GM20000 (cell line): Measurements from ENCODE around the gene DPP4.

Source experiments
- DNase-seq: peaks from one replicate; pipeline ENCODE4 v3.0.0; 2012; ENCODE audit warnings: low spot score
- TF ChIP-seq, protein P1 (sequence below): IDR thresholded peaks from 2 replicates; pipeline ENCODE4 v1.5.1; 2012; ENCODE audit warnings: mild to moderate bottlenecking, control low read depth; ENCODE audit errors: extremely low read depth, missing control alignments

Gene DPP4

GRCh38 chr2:162014751-162015150, 59.3 kb downstream of the DPP4 start:
- no peak for DNase-seq
- TF ChIP-seq, protein P1, sequence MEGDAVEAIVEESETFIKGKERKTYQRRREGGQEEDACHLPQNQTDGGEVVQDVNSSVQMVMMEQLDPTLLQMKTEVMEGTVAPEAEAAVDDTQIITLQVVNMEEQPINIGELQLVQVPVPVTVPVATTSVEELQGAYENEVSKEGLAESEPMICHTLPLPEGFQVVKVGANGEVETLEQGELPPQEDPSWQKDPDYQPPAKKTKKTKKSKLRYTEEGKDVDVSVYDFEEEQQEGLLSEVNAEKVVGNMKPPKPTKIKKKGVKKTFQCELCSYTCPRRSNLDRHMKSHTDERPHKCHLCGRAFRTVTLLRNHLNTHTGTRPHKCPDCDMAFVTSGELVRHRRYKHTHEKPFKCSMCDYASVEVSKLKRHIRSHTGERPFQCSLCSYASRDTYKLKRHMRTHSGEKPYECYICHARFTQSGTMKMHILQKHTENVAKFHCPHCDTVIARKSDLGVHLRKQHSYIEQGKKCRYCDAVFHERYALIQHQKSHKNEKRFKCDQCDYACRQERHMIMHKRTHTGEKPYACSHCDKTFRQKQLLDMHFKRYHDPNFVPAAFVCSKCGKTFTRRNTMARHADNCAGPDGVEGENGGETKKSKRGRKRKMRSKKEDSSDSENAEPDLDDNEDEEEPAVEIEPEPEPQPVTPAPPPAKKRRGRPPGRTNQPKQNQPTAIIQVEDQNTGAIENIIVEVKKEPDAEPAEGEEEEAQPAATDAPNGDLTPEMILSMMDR, result no peak

- TF ChIP-seq, protein P1, result no peak
- DNase-seq, result no peak
Observed at GRCh38 chr2:162013514-162014475, 60.2 kb downstream of the DPP4 start.

DNA sequence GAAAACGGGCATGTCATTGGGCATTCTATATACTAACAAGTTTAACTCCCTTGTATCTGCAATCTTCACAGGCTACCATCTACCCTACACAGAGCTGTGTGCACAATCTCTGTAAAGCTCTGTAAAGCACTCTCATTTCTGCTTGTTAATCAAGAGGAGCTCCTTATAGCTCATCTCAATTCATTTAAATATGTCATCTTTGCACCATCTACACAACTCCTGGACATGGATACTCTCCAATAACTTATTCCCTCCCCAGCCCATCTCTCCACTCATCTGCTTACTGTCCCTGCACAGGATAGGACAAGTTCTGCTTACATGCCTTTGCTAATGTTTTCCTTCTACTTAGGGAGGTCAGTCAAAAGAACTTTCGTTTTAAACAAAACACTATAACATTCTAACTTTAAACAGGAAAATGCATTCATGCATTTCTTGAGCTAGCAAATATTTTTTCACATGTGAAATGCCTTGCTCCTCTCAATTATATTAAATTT, 61.4 kb downstream of the DPP4 start:
- no peak for DNase-seq

DNA sequence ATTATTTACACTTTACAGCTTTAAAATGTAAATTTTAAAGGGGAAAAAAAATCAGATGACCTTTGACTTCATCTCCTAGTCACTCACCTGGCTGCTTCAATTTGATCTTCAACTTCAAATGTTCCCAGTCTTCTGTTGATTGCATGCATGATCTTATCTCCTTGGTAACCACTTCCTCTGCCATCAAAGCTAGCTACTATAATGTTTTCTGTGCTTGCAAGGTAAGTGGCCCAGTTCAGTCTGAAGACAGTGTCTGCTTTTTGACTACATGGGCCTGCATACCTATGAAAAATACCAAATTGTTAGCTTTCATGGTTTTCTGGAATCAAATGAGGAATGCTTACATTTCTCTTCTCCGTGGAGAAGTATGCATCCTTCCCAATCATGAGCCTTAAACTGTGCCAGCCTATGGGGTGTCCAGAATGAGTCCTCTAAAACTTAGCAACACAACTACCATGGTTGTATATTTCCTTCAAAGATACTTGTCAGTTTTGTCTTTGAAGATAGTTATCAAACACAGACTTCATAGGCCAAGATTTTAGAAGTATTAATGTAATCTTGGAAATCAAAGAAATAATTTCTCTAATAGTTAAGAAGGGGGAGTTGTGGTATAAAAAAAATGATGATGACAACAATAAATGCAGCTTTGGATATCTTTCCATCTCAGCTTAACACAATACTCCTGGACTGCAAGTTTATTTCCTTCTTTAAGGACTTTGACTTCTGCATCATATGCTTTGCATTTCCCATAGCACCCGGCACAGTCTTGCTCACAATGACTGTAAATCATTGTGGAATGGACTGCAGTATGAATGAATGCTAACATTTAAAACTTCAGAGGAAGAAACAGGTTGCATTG, 62.1 kb downstream of the DPP4 start:
- TF ChIP-seq, protein P1, result no peak
- DNase-seq, result no peak

More for the DNA sequence above, 61.4 kb downstream of the DPP4 start:
- TF ChIP-seq, protein P1, result no peak

DNA sequence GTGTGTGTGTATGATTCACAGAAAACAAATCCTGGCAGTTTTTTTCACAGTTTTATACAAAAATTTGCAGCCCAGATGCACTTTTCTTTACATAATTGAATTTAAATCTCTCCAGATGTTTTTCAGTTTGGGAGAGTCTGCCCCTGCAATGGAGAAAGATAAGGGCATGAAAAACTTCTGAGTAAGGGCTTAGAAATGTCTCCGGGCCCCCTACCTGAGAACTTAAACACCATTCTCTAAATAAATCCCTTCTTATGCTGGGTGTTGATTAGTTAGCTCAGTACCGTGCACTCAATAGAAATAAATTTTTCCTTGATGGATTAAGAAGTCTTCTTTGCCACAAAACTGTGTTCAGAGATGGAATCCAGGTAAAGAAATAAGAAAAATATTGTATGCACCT, 64.5 kb downstream of the DPP4 start:
- TF ChIP-seq, protein P1, result no peak
- DNase-seq, result no peak

- DNase-seq, result no peak
- TF ChIP-seq, protein P1, result no peak
Observed at GRCh38 chr2:162007447-162008040, 66.5 kb downstream of the DPP4 start.
